Trophoblast cell (in vitro differentiated cells and primary cell): Measurements from ENCODE around the gene IKZF2.
A peak's percentile ranks its signal among the peaks of the same experiment; 100 is the strongest.

Experiments
- DNase-seq, 2 donors: peaks; one replicate each; pipeline ENCODE4 v3.0.0-alpha.2; 2016
- H2AFZ ChIP-seq: 2 replicates; pipeline ENCODE4 v1.6.1; 2013; ENCODE audit warnings: low read length, moderate library complexity, mild to moderate bottlenecking; ENCODE audit not compliant: insufficient read depth, poor library complexity
- H2AK5ac ChIP-seq: 2 replicates; pipeline ENCODE4 v1.6.1; 2013; ENCODE audit warnings: mild to moderate bottlenecking, low read length
- H2BK120ac ChIP-seq: 2 replicates; pipeline ENCODE4 v1.6.1; 2013; ENCODE audit warnings: low read length, mild to moderate bottlenecking, moderate library complexity; ENCODE audit not compliant: insufficient read depth, poor library complexity
- H2BK12ac ChIP-seq: 2 replicates; pipeline ENCODE4 v1.6.1; 2013; ENCODE audit warnings: mild to moderate bottlenecking, low read length, moderate library complexity
- H2BK5ac ChIP-seq: 2 replicates; pipeline ENCODE4 v1.6.1; 2013; ENCODE audit warnings: low read length, low read depth, moderate library complexity, mild to moderate bottlenecking; ENCODE audit not compliant: poor library complexity
- H3K14ac ChIP-seq: 2 replicates; pipeline ENCODE4 v1.6.1; 2013; ENCODE audit warnings: mild to moderate bottlenecking, low read length
- H3K18ac ChIP-seq: 2 replicates; pipeline ENCODE4 v1.6.1; 2013; ENCODE audit warnings: mild to moderate bottlenecking, low read length
- H3K23ac ChIP-seq: 2 replicates; pipeline ENCODE4 v1.6.1; 2013; ENCODE audit warnings: low read length
- H3K27ac ChIP-seq: 2 replicates; pipeline ENCODE4 v1.5.1; 2013; ENCODE audit warnings: low read depth, mild to moderate bottlenecking, inconsistent platforms, low read length, moderate library complexity
- H3K27me3 ChIP-seq: 2 replicates; pipeline ENCODE4 v1.6.1; 2013; ENCODE audit warnings: inconsistent platforms, mild to moderate bottlenecking, low read length, moderate library complexity; ENCODE audit not compliant: insufficient read depth
- H3K36me3 ChIP-seq, 2 experiments: 1 replicate in 1 of 2; 2 replicates in 1 of 2; pipeline ENCODE4 v1.6.1; 2013; ENCODE audit warnings: low read length in 2 of 2, mild to moderate bottlenecking in 2 of 2, moderate library complexity in 1 of 2; ENCODE audit not compliant: insufficient read depth in 2 of 2, control insufficient read depth in 1 of 2
- H3K4ac ChIP-seq: 2 replicates; pipeline ENCODE4 v1.6.1; 2013; ENCODE audit warnings: low read depth, mild to moderate bottlenecking, low read length, moderate library complexity
- H3K4me1 ChIP-seq, 2 experiments: 1 replicate in 1 of 2; 2 replicates in 1 of 2; pipeline ENCODE4 v1.6.1; 2013; ENCODE audit warnings: low read length in 2 of 2, mild to moderate bottlenecking in 2 of 2, moderate library complexity in 1 of 2; ENCODE audit not compliant: insufficient read depth in 2 of 2, control insufficient read depth in 1 of 2
- H3K4me2 ChIP-seq: 2 replicates; pipeline ENCODE4 v1.6.1; 2013; ENCODE audit warnings: inconsistent platforms, mild to moderate bottlenecking, low read length, moderate library complexity
- H3K4me3 ChIP-seq: 2 replicates; pipeline ENCODE4 v1.5.1; 2013; ENCODE audit warnings: mild to moderate bottlenecking, low read depth, low read length, inconsistent platforms
- H3K79me1 ChIP-seq: one replicate; pipeline ENCODE4 v1.6.1; 2013; ENCODE audit warnings: low read length
- H3K79me2 ChIP-seq: 2 replicates; pipeline ENCODE4 v1.6.1; 2013; ENCODE audit warnings: low read length, mild to moderate bottlenecking; ENCODE audit not compliant: control insufficient read depth, insufficient read depth, poor library complexity
- H3K9ac ChIP-seq: 2 replicates; pipeline ENCODE4 v1.6.1; 2013; ENCODE audit warnings: mild to moderate bottlenecking, low read length
- H3K9me3 ChIP-seq: 2 replicates; pipeline ENCODE4 v1.6.1; 2013; ENCODE audit warnings: low read depth, mild to moderate bottlenecking, control low read depth, inconsistent platforms, low read length; ENCODE audit not compliant: insufficient read depth
- H4K12ac ChIP-seq: 2 replicates; pipeline ENCODE4 v1.6.1; 2013; ENCODE audit warnings: low read depth, mild to moderate bottlenecking, low read length, moderate library complexity
- H4K8ac ChIP-seq: 2 replicates; pipeline ENCODE4 v1.6.1; 2013; ENCODE audit warnings: low read depth, mild to moderate bottlenecking, low read length, moderate library complexity
- H4K91ac ChIP-seq: one replicate; pipeline ENCODE4 v1.6.1; 2013; ENCODE audit warnings: low read depth, mild to moderate bottlenecking, low read length, moderate library complexity
- WGBS: extraction: QIAGEN DNeasy Blood & Tissue Kit; methylation state at CpG from one replicate; pipeline ENCODE4 v1.1.7; 2013; ENCODE audit warnings: missing lambda C conversion rate; ENCODE audit not compliant: insufficient read length, insufficient coverage; ENCODE audit errors: extremely low coverage; 5-methylcytosine and 5-hydroxymethylcytosine counted together

The IKZF2 gene

DNA sequence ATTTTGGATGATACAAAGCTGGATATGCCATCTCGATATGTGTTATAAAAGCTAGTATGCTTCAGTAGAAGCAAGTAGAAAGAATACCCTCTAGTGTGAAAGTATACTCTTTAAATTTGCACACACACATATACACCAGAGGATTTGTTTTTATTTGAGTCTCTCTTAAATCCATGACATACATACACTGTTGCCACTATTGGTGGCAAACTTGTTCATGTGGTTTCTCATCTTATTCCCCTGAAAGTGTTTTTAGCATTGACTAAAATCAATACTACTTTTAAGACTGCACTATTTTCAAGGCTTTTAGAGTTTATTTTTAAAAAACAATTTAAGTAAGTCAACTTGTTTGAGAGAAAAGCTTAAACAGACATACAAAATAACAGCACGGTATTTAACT lies 137.4 kb downstream of the IKZF2 start:
- H3K4me2 ChIP-seq = no peak overlapping the region
- no peak overlapping the region for H2BK12ac ChIP-seq
- H3K36me3 ChIP-seq = no peaks in the 10 kb centered on the region
- H3K27ac ChIP-seq = no peak overlapping the region
- no peaks in the 10 kb centered on the region for H3K27me3 ChIP-seq
- peaks cover 1% of the 10 kb centered on the region for H3K9me3 ChIP-seq
- no peaks in the 10 kb centered on the region for H3K79me2 ChIP-seq
- no peak overlapping the region for H2AFZ ChIP-seq
- DNase-seq = no peak
- no CpG with 5 or more reads among the region's 2 CpGs for WGBS
- no peak overlapping the region for H3K4me3 ChIP-seq
- H2BK120ac ChIP-seq = no peak overlapping the region
- H3K4me1 ChIP-seq = no peaks in the 10 kb centered on the region
- H4K8ac ChIP-seq = no peak overlapping the region
- no peak overlapping the region for H3K4ac ChIP-seq
- H4K12ac ChIP-seq = no peak overlapping the region
- no peak overlapping the region for H3K18ac ChIP-seq
- no peak overlapping the region for H4K91ac ChIP-seq
- H3K23ac ChIP-seq = no peak overlapping the region
- H3K79me1 ChIP-seq = no peaks in the 10 kb centered on the region
- H2AK5ac ChIP-seq = no peak overlapping the region
- H2BK5ac ChIP-seq = no peak overlapping the region
- H3K9ac ChIP-seq = no peak overlapping the region
- H3K14ac ChIP-seq = no peak overlapping the region

DNA sequence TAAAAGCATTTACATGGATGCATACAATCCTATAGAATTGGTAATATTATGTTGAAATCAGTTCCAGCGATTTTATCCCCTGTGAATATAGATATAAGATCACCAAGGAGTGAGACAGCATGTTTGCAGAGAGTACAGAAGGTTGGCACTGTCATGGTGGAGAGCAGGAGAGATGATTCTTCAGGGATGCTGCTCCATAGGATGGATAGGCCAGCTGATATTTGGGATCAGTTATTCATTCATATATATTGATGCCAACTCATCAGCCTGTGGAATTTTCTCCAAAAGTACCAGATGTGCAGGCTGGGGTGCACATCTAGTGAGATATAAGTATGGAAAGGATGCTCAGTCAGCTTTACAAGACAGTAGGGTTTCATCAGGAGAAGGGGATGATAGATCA lies 139.9 kb downstream of the IKZF2 start:
- Histone ChIP-seq H2AFZ (no peak overlapping the region), H3K4me3 (no peak overlapping the region), H3K18ac (no peak overlapping the region), H3K79me2 (no peaks in the 10 kb centered on the region), H3K9ac (no peak overlapping the region), H3K4me2 (no peak overlapping the region), H3K14ac (no peak overlapping the region), H2BK120ac (no peak overlapping the region), H3K36me3 (no peaks in the 10 kb centered on the region), H2AK5ac (no peak overlapping the region), H3K9me3 (peaks cover 1% of the 10 kb centered on the region), H3K79me1 (no peaks in the 10 kb centered on the region), H3K27ac (no peak overlapping the region), H3K4ac (no peak overlapping the region), H2BK5ac (no peak overlapping the region), H4K8ac (no peak overlapping the region), H4K12ac (no peak overlapping the region), H3K4me1 (no peaks in the 10 kb centered on the region), H4K91ac (no peak overlapping the region), H3K23ac (no peak overlapping the region), H3K27me3 (no peaks in the 10 kb centered on the region), H2BK12ac (no peak overlapping the region)
- no peak for DNase-seq
- no CpG with 5 or more reads among the region's 1 CpG for WGBS

DNA sequence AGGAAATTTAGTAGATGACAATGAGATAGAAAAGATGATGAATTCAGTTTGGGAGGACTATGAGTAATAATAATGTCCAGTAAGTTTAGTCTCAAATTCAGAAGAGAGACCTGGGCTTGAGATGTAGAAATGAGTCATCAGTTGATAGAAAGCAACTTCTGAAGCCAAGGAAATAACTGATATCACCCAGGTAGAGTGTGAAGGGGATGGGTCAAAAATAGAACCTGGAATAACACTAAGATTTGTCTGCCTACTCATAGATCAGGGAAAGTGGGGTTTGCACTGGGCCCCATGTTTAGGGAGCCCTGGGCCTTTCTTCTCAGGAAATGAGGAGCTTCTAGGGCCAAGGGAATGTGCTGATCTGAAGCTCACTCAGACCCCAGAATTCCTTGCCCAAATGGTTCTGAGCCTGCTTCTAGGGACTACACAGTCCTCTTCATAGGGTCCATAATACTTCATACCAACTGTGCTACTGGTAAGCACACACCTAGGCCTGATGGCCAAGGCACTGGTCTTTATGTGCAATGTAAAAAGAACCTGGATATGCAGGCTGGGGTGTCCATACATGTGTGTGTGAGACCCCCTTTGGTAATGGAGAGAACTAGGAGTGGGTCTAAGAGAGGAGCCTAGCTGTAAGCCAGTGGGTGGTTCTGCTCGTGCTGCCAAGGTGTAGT lies 141.2 kb downstream of the IKZF2 start:
- no CpG with 5 or more reads among the region's 1 CpG for WGBS
- H3K4me1 ChIP-seq = no peaks in the 10 kb centered on the region

DNA sequence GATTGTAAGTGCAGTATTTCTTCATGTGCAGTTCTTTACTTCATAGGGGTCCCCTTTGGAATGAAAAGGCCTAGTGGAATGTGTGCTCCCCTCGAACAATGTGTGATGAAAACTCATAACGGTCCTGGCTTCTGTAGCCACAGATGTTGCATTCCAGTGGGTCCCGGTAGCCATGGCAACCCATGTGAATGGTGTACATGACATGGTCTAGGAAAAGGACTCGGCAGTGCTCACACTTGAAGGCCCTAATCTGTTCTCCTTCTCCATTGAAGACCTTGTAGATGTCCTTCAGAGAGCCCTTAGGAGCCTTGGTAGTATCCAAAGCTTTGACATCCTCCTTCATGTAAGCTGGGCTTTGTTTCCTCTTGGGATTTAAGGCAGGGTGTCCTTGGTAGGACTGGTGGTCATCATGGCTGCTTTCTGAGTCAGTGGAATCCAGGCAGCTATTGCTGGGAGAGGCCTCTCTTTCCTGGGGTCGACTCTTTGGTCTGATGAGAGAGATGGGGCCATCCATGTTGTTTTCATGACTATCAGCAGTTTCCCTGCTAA lies 144.0 kb downstream of the IKZF2 start:
- no peak overlapping the region for H4K91ac ChIP-seq
- no peaks in the 10 kb centered on the region for H3K27me3 ChIP-seq
- H3K4me3 ChIP-seq = no peak overlapping the region
- H3K79me2 ChIP-seq = no peaks in the 10 kb centered on the region
- no CpG with 5 or more reads among the region's 5 CpGs for WGBS
- H3K23ac ChIP-seq = no peak overlapping the region
- peaks cover 1% of the 10 kb centered on the region for H3K9me3 ChIP-seq
- H3K18ac ChIP-seq = no peak overlapping the region
- H3K4me2 ChIP-seq = no peak overlapping the region
- no peak overlapping the region for H2BK120ac ChIP-seq
- no peak overlapping the region for H3K27ac ChIP-seq
- H3K14ac ChIP-seq = no peak overlapping the region
- no peak for DNase-seq
- H3K79me1 ChIP-seq = no peaks in the 10 kb centered on the region
- H4K12ac ChIP-seq = no peak overlapping the region
- no peak overlapping the region for H2AK5ac ChIP-seq
- no peaks in the 10 kb centered on the region for H3K36me3 ChIP-seq
- H2BK5ac ChIP-seq = no peak overlapping the region
- no peak overlapping the region for H4K8ac ChIP-seq
- no peaks in the 10 kb centered on the region for H3K4me1 ChIP-seq
- H3K9ac ChIP-seq = no peak overlapping the region
- no peak overlapping the region for H2AFZ ChIP-seq
- H2BK12ac ChIP-seq = no peak overlapping the region
- H3K4ac ChIP-seq = no peak overlapping the region

More for the DNA sequence above, 141.2 kb downstream of the IKZF2 start:
- Histone ChIP-seq H3K23ac (no peak overlapping the region), H2BK120ac (no peak overlapping the region), H3K27ac (no peak overlapping the region), H4K8ac (no peak overlapping the region), H3K9ac (no peak overlapping the region), H4K91ac (no peak overlapping the region), H3K9me3 (peaks cover 1% of the 10 kb centered on the region), H3K79me1 (no peaks in the 10 kb centered on the region), H2BK12ac (no peak overlapping the region), H3K4ac (no peak overlapping the region), H3K79me2 (no peaks in the 10 kb centered on the region), H2AK5ac (no peak overlapping the region), H3K18ac (no peak overlapping the region), H3K4me3 (no peak overlapping the region), H2AFZ (no peak overlapping the region), H3K14ac (no peak overlapping the region), H2BK5ac (no peak overlapping the region), H3K27me3 (no peaks in the 10 kb centered on the region), H3K4me2 (no peak overlapping the region), H3K36me3 (no peaks in the 10 kb centered on the region), H4K12ac (no peak overlapping the region)
- DNase-seq = peak in 1 of 2 donors; percentile 8
